ENCODE measurements around the gene TRA2B. TPM values are rescaled to one million over a fixed set of nuclear protein-coding genes. Genes with fewer than 3 reads are reported as not detected.
A peak's percentile ranks its signal among the peaks of the same experiment; 100 is the strongest.

Gene TRA2B
- total RNA-seq, 1 experiment from 2014 or later, result 236 TPM

- TF ChIP-seq HMGA2 (CRISPR knock-in tag; IDR thresholded peaks at IDR 0.05), result 0 out of 2 replicates have a peak, but pooled peaks have one; percentile 13
- TF ChIP-seq NR1H2 (CRISPR knock-in tag; IDR thresholded peaks at IDR 0.05), result no peak
- TF ChIP-seq GTF2I (CRISPR knock-in tag; conservative IDR thresholded peaks at IDR 0.05), result no peak
These were observed 39.8 kb upstream of the TRA2B start for GRCh38 chr3:185977679-185978040.

DNA sequence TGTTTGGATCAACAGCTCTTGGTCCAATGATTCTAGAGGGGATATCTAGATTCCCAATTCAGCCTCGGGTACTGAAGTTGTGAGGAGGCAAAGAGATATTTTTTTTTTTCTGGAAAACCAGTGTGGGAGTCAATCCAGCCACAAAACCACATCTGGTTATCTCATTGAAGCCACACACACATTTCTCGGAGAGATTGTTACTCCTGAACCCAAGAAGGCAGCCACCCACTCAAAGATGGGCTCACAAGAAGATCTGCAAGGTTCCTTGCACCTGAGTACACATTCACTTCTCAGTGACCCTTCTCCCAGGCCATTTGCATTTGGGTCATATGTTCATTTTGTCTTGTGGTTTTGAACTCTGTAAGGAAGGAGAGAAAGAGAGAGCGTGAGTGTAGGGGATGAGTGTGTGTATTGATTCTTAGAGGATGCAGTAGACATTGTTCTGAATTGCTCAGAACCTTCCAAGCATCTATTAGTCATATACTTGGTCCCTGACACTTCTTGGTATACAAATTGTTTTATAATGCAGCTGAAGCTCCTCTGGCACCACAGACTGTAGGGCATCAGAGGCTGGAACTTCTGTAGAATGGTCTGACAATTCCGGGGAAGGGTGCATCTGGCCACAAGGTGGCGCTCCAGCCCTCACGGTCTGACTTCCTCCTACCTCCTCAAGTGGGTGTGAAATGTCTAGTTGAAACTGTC is 39.3 kb upstream of the TRA2B start:
- ATAC-seq (peak; percentile 94), DNase-seq (ENCODE audit: low spot score) (peak; percentile 90)
- Mint-ChIP-seq H3K9me3 (no peaks in the 10 kb centered on the region), H3K4me3 (no peak overlapping the region), H3K36me3 (no peaks in the 10 kb centered on the region), H3K4me1 (no peaks in the 10 kb centered on the region), H3K27ac (no peak overlapping the region), H3K27me3 (ENCODE audit: low read depth) (no peaks in the 10 kb centered on the region)
- POLR2A ChIA-PET, result no interaction called here
- CTCF ChIA-PET, result interaction anchor here (0.5 to 4.8 kb wide), 39 partner anchors 10 to 640 kb away, joined by 3 to 56 read pairs (median 4); no protein-coding TSS in a partner anchor
- TF ChIP-seq CTCF (IDR thresholded peaks at IDR 0.05), result peak; percentile 92
- TF ChIP-seq ZNF281 (CRISPR knock-in tag; IDR thresholded peaks at IDR 0.05), result no peak
- no peak for TF ChIP-seq ZNF138 (CRISPR knock-in tag; conservative IDR thresholded peaks at IDR 0.05)
- no peak for TF ChIP-seq KAT7 (CRISPR knock-in tag; IDR thresholded peaks at IDR 0.05; ENCODE audit: borderline replicate concordance)

More at GRCh38 chr3:185977679-185978040, 39.8 kb upstream of the TRA2B start:
- Mint-ChIP-seq H3K36me3 (no peaks in the 10 kb centered on the region), H3K27ac (no peak overlapping the region), H3K4me1 (no peaks in the 10 kb centered on the region), H3K9me3 (no peaks in the 10 kb centered on the region), H3K27me3 (ENCODE audit: low read depth) (no peaks in the 10 kb centered on the region), H3K4me3 (no peak overlapping the region)
- POLR2A ChIA-PET, result no interaction called here
- DNase-seq (ENCODE audit: low spot score), result no peak
- CTCF ChIA-PET, result interaction anchor here (0.7 to 4.8 kb wide), 21 partner anchors 10 to 639 kb away, joined by 3 to 56 read pairs (median 6); no protein-coding TSS in a partner anchor
- no peak for ATAC-seq

DNA sequence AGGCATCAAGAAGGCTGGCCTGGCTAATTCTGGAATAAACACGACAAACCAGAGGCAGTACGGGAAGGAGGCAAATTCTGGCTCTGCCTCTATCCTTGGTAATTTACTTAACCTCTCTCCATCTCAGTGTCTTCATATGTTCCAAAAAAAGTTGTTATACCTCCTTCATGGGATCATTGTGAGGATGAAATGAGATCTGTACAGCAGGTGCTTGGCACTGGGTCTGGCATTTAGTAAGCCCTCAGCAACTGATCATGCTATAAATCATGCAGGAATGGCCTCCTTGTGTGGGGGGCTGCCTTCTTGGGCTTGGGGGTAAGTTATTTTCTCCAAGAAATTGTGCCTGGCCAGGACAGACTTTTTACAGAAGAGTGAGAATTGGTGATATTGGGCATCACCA is 38.3 kb upstream of the TRA2B start:
- TF ChIP-seq ZBTB43 (CRISPR knock-in tag; IDR thresholded peaks at IDR 0.05) (no peak), ZNF232 (CRISPR knock-in tag; IDR thresholded peaks at IDR 0.05) (no peak), NR3C1 (CRISPR knock-in tag; conservative IDR thresholded peaks at IDR 0.05; ENCODE audit: low read depth) (no peak), GTF2I (CRISPR knock-in tag; conservative IDR thresholded peaks at IDR 0.05) (no peak)
- TF ChIP-seq, protein P1, sequence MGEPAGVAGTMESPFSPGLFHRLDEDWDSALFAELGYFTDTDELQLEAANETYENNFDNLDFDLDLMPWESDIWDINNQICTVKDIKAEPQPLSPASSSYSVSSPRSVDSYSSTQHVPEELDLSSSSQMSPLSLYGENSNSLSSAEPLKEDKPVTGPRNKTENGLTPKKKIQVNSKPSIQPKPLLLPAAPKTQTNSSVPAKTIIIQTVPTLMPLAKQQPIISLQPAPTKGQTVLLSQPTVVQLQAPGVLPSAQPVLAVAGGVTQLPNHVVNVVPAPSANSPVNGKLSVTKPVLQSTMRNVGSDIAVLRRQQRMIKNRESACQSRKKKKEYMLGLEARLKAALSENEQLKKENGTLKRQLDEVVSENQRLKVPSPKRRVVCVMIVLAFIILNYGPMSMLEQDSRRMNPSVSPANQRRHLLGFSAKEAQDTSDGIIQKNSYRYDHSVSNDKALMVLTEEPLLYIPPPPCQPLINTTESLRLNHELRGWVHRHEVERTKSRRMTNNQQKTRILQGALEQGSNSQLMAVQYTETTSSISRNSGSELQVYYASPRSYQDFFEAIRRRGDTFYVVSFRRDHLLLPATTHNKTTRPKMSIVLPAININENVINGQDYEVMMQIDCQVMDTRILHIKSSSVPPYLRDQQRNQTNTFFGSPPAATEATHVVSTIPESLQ (CRISPR knock-in tag; IDR thresholded peaks at IDR 0.05), result no peak
- Mint-ChIP-seq H3K27ac (no peak overlapping the region), H3K9me3 (no peaks in the 10 kb centered on the region), H3K4me3 (no peak overlapping the region), H3K27me3 (ENCODE audit: low read depth) (no peaks in the 10 kb centered on the region), H3K36me3 (no peaks in the 10 kb centered on the region), H3K4me1 (no peaks in the 10 kb centered on the region)
- CTCF ChIA-PET, result interaction anchor here (1.1 to 4.8 kb wide), 10 partner anchors 9 to 553 kb away, joined by 3 to 56 read pairs (median 9); no protein-coding TSS in a partner anchor
- ATAC-seq, result no peak
- POLR2A ChIA-PET, result no interaction called here
- DNase-seq (ENCODE audit: low spot score), result no peak
